Mammary epithelial cell (primary cell): Measurements from ENCODE around the gene STK17B.

Experiments used
- EZH2 ChIP-seq: IDR thresholded peaks from 2 replicates; pipeline ENCODE4 v1.6.1; 2012; ENCODE audit warnings: low read length, inconsistent platforms, borderline replicate concordance
- TF ChIP-seq, protein P1 (sequence below), 2 donors: IDR thresholded peaks in 1 of 2; conservative IDR thresholded peaks in 1 of 2; 2 replicates each; pipeline ENCODE4 v1.5.1; 2011 to 2012; ENCODE audit warnings: inconsistent platforms in 2 of 2, low read length in 2 of 2, mild to moderate bottlenecking in 2 of 2, control low read depth in 1 of 2, low read depth in 1 of 2; ENCODE audit not compliant: insufficient read depth in 1 of 2; ENCODE audit errors: extremely low read depth in 1 of 2

DNA sequence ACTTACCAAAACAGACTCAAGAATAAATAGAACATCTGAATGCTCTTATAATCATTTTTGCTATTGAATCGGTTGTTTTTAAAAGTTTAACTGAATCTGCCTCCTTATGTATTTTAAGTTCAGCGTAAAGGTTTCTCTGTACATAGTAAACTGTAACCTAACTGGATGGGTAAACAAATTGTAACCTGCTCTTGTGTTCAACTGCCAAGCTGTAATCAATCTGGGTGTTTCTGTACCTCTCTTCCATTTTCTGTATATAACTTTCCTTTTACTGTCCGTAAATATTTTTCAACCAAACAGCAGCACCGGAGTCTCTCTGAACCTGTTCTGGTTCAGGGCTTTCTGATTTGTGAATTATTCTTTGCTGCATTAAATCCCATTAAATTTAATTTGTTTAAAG is 75.1 kb downstream of the STK17B start:
- TF ChIP-seq, protein P1, sequence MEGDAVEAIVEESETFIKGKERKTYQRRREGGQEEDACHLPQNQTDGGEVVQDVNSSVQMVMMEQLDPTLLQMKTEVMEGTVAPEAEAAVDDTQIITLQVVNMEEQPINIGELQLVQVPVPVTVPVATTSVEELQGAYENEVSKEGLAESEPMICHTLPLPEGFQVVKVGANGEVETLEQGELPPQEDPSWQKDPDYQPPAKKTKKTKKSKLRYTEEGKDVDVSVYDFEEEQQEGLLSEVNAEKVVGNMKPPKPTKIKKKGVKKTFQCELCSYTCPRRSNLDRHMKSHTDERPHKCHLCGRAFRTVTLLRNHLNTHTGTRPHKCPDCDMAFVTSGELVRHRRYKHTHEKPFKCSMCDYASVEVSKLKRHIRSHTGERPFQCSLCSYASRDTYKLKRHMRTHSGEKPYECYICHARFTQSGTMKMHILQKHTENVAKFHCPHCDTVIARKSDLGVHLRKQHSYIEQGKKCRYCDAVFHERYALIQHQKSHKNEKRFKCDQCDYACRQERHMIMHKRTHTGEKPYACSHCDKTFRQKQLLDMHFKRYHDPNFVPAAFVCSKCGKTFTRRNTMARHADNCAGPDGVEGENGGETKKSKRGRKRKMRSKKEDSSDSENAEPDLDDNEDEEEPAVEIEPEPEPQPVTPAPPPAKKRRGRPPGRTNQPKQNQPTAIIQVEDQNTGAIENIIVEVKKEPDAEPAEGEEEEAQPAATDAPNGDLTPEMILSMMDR (conservative IDR thresholded peaks at IDR 0.05 in 1 of 2, IDR thresholded peaks at IDR 0.05 in 1 of 2; ENCODE audit: extremely low read depth in 1 of 2, insufficient read depth in 1 of 2, low read depth in 1 of 2, low read length in 2 of 2), result no peak
- no peak for TF ChIP-seq EZH2
